ENCODE data around the gene SCYL1.
"Not testable (repeated sequence)": the region's sequence is repeated elsewhere in the genome, so short reads cannot be mapped to it uniquely, and the experiment has no call there.

The SCYL1 gene

DNA sequence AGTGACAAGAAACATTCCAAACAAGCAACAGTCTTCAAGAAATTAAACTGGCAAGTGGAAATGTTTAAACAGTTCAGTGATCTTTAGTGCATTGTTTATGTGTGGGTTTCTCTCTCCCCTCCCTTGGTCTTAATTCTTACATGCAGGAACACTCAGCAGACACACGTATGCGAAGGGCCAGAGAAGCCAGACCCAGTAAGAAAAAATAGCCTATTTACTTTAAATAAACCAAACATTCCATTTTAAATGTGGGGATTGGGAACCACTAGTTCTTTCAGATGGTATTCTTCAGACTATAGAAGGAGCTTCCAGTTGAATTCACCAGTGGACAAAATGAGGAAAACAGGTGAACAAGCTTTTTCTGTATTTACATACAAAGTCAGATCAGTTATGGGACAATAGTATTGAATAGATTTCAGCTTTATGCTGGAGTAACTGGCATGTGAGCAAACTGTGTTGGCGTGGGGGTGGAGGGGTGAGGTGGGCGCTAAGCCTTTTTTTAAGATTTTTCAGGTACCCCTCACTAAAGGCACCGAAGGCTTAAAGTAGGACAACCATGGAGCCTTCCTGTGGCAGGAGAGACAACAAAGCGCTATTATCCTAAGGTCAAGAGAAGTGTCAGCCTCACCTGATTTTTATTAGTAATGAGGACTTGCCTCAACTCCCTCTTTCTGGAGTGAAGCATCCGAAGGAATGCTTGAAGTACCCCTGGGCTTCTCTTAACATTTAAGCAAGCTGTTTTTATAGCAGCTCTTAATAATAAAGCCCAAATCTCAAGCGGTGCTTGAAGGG lies 20.0 kb upstream of the SCYL1 start:
- FAIRE-seq = no peak
- DNase-seq (ENCODE audit: low spot score) = peak; percentile 10

GRCh38 chr11:65505466-65506289 lies 19.2 kb upstream of the SCYL1 start:
- DNase-seq (ENCODE audit: low spot score) = peak; percentile 18
- no peak for FAIRE-seq

DNA sequence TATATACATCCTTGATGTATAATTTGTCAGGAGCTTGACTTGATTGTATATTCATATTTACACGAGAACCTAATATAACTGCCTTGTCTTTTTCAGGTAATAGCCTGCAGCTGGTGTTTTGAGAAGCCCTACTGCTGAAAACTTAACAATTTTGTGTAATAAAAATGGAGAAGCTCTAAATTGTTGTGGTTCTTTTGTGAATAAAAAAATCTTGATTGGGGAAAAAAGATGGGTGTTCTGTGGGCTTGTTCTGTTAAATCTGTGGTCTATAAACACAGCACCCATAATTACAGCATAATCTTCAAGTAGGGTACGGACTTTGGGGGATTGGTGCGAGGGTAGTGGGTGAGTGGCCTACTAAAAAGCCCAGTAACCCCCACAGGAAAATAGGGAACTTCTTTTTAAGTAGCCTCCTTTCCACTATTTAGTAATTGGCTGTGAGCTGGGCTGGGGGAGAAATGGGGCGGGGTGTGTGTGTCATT lies 18.6 kb upstream of the SCYL1 start:
- no peak for FAIRE-seq
- peak; percentile 10 for DNase-seq (ENCODE audit: low spot score)

- FAIRE-seq (peak; percentile 69), DNase-seq (ENCODE audit: low spot score) (no peak)
These were observed 17.9 kb upstream of the SCYL1 start for GRCh38 chr11:65506772-65507505.

GRCh38 chr11:65512311-65512710 lies 12.6 kb upstream of the SCYL1 start:
- DNase-seq (ENCODE audit: low spot score); FAIRE-seq: not testable (repeated sequence)

DNA sequence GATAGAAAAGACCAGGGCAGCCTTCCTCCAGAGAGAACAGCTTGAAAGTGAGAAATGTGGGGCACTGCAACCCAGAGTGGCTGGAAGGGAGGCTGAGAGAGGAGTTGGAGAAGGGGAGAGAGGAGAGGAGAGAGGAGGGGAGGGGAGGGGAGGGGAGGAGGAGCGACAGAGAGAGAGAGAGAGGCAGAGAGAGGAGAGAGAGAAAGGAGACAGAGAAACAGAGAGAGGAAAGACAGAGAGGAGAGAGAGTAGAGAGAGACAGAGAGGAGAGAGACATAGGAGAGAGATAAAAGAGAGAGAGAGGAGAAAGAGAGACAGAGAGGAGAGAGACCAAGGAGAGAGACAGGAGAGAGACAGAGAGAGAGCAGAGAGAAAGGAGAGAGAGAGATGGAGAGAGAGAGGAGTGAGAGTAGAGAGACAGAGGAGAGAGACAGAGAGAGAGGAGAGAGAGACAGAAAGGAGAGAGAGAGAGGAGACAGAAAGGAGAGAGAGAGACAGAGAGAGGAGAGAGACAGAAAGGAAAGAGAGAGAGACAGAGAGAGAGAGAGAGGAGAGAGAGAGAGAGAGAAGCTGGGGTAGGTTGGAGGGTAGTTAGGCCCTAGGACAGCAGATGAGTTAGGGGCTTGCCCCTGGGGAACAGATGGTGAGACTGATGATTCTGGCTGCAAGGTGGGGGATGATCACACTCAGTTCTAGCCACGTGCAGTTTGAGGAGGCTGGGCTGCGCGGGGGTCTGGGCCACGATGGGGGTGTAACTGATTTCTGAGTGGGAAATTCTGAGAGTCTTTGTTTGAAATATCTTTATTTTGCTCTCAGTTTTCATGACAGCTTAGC lies 8.5 kb upstream of the SCYL1 start:
- no peak for FAIRE-seq

DNA sequence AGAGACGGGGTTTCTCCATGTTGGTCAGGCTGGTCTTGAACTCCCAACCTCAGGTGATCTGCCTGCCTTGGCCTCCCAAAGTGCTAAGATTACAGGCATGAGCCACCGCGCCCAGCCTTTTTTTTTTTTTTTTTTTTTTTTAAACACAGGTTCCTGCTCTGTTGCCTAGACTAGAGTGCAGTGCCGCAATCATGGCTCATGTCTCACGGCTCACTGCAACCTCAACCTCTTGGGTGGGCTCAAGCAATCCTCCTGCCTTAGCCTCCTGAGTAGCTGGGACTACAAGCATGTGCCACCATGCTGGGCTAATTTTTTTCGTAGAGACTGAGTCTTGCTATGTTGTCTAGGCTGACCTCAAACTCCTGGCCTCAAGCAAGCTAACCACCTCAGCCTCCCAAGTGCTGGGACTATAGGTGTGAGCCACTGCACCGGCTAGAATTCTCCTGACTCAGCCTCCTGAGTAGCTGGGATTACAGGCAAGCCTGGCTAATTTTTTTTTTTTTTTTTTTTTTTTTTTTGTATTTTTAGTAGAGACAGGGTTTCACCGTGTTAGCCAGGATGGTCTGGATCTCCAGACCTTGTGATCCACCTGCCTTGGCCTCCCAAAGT lies 5.8 kb upstream of the SCYL1 start:
- FAIRE-seq = not testable (repeated sequence)

More for the DNA sequence above, 8.5 kb upstream of the SCYL1 start:
- no peak for DNase-seq (ENCODE audit: low spot score)

DNA sequence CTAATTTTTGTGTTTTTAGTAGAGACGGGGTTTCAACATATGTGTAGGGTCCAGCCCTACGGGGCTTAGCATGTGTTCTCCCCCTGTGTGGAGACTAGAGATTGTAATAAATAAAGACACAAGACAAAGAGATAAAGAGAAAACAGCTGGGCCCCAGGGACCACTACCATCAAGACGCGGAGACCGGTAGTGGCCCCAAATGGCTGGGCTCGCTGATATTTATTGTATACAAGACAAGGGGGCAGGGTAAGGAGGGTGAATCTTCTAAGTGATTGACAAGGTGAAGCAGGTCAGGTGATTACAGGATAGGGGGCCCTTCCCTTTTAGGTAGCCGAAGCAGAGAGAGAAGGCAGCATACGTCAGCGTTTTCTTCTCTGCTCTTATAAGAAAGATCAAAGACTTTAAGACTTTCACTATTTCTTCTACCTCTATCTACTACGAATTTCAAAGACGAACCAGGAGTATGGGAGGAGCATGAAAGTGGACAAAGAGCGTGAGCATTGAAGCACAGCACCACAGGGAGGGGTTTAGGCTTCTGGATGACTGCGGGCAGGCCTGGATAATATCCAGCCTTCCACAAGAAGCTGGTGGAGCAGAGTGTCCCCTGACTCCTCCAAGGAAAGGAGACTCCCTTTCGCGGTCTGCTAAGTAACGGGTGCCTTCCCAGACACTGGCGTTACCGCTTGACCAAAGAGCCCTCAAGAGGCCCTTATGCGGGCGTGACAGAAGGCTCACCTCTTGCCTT lies 2.9 kb upstream of the SCYL1 start:
- DNase-seq (ENCODE audit: low spot score) = peak; percentile 53
- FAIRE-seq = peak; percentile 73

More for the DNA sequence above, 5.8 kb upstream of the SCYL1 start:
- not testable (repeated sequence) for DNase-seq (ENCODE audit: low spot score)

GRCh38 chr11:65522718-65523630 lies 1.9 kb upstream of the SCYL1 start:
- DNase-seq (ENCODE audit: low spot score) (peak; percentile 39), FAIRE-seq (peak; percentile 54)

DNA sequence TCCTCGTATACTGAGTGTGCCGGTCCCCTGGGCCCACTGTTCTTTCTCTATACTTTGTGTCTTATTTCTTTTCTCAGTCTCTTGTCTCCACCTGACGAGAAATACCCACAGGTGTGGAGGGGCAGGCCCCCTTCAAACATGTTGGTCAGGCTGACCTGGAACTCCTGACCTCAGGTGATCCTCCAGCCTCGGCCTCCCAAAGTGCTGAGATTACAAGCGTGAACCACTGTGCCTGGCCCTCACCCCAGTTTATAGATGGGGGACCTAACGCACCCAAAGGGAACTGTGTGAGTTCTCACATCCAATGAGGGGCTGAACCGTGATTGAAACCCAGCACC lies 1.3 kb upstream of the SCYL1 start:
- FAIRE-seq; DNase-seq (ENCODE audit: low spot score): not testable (repeated sequence)

DNA sequence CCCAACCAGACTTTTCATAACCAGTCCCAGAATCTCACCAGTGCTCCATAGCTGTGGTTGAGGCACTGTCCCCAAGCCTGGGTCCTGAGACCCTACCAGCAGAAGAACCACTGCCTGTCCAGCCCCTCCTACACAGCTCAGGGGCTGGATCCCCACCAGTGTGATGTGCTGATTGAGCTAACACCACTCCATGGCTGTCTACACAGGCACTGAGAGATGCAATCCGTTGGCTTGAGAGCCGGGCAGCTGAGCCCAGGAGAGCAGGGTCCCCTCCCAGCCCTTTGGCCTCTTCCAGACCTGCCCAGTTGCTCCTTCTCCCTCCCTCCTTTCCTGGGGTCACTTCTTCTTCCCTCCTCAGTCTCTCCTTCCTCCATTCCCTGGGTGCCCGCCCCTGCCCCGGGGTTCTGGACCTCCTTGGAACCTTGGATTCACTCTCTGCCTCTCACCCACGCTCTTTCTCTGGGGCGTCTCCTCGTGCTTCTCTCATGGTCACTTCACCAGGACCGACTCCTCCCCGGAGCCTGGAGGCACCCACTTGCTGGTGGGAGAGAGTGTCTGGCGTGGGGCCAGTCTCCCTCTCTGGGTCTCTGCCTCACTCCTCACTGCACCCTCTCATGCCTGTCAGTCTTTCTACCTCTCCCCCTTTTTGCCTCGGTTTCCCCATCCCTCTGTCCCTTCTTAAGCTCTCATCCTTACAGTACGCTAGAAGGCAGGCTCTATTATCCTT lies 706 bp upstream of the SCYL1 start:
- no peak for DNase-seq (ENCODE audit: low spot score)
- no peak for FAIRE-seq

DNA sequence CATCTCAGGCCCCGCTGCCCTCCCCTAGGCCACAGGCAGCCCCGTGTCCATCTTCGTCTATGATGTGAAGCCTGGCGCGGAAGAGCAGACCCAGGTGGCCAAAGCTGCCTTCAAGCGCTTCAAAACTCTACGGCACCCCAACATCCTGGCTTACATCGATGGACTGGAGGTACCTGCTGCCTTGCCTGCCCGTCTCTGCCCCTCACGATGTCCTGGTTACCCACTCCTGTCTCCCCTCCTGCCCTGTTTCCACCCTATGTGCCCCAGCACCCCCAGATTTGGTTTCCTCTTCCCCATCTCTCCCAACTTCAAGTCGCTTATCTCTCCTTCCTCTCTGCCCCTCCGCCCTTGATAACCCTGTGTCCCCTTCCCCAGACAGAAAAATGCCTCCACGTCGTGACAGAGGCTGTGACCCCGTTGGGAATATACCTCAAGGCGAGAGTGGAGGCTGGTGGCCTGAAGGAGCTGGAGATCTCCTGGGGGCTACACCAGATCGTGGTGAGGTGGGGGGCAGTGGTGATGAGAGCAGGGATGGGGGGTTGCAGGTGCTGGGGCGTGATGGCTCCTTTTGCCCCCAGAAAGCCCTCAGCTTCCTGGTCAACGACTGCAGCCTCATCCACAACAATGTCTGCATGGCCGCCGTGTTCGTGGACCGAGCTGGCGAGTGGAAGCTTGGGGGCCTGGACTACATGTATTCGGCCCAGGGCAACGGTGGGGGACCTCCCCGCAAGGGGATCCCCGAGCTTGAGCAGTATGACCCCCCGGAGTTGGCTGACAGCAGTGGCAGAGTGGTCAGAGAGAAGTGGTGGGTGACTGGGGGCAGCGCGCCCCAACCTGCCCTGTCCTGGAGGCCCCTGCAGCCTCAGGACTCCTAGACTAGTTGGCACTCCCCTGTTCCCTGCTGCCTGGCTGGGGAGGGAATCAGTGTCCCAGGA lies 930 bp downstream of the SCYL1 start:
- FAIRE-seq (no peak), DNase-seq (ENCODE audit: low spot score) (no peak)

DNA sequence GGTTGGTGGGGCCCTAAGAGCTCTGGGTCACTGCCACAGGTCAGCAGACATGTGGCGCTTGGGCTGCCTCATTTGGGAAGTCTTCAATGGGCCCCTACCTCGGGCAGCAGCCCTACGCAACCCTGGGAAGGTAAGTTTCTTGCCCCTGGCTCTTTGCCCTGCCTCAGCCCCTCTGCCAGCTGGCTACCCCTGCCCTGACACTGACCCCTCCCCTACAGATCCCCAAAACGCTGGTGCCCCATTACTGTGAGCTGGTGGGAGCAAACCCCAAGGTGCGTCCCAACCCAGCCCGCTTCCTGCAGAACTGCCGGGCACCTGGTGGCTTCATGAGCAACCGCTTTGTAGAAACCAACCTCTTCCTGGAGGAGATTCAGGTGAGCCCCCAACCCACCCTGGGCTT lies 1.9 kb downstream of the SCYL1 start:
- FAIRE-seq (no peak), DNase-seq (ENCODE audit: low spot score) (no peak)

DNA sequence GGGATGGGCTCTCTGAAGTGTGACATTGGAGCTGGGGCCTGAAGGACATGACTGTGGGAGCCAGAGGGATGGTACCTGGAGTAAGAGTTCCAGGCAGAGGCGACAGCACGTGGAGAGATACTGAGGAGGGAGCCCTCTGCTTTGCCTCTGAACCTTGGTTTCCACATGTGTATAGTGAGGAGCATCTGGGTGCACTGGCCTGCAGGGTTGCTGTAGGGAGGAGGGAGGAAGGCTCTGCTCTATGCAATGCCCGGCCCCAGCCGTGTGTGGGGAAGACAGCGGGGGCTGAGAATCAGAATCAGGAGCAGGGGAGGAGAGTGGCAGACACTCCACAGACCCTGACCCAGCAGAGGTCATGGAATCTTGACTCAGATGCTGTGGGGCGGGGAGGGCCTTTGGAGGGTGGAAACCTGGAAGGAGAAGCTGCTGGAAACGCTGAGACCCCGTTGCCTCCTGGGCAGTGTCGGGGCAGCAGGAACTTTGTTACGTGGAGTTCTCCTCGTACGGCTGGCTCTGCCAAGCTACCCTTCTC lies 4.0 kb downstream of the SCYL1 start:
- FAIRE-seq (no peak), DNase-seq (ENCODE audit: low spot score) (no peak)

DNA sequence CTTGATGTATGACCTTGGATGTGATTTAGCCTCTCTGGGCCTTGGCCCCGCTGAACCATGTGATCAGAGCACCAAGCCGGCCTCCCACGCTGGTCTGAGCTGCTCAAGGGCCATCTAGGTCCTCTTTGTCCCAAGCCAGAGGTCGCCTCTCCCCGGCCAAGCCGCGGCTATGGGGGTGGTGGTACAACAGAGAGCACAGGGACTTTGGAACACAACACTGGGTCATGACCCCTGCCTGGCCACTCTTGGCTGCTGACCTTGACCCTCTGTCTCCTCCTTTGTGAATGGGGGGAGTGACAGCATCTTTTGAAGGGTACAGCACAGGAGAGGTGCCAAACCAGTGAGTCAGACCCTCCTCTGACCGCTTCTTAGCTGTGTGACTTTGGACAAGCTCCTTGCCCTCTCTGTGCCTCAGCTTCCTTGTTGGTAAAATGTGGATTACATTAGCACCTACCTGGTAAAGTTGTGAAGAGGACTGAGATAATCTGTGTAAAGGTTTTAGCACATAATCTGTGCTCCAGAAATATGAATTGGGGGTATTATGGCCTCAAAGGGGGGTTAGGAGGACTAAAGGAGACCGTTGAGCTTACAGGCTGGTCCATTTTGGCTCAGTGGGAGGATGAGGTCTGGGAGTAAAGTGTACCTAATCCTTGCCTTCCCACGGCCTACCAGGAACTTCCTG lies 4.7 kb downstream of the SCYL1 start:
- FAIRE-seq = no peak
- DNase-seq (ENCODE audit: low spot score) = no peak

GRCh38 chr11:65530157-65530496 lies 5.2 kb downstream of the SCYL1 start:
- DNase-seq (ENCODE audit: low spot score) (no peak), FAIRE-seq (no peak)
